Lung (tissue), 12 donors: ENCODE results near the gene F12. TPM values are rescaled to one million over a fixed set of nuclear protein-coding genes. Genes with fewer than 3 reads are reported as not detected.

Experiments
- ATAC-seq: fragments of 200-7000 bp; cut with Tn5 transposase; one replicate; pipeline ENCODE4 v1.9.1; 2020; ENCODE audit warnings: moderate number of reproducible peaks; ENCODE audit not compliant: insufficient read depth, low FRiP score
- DNase-seq, 3 donors: peaks; one replicate each; pipeline ENCODE4 v3.0.0-alpha.2; 2013 to 2017
- H3K27ac ChIP-seq, 2 donors: one replicate each; pipeline ENCODE4 v1.5.1; 2013; ENCODE audit warnings: mild to moderate bottlenecking in 2 of 2, moderate library complexity in 2 of 2, control low read depth in 1 of 2, inconsistent platforms in 1 of 2, low read depth in 1 of 2, low read length in 1 of 2
- H3K27me3 ChIP-seq, 3 donors: one replicate each; pipeline ENCODE4 v1.5.1; 2013; ENCODE audit warnings: low read length in 2 of 3; ENCODE audit not compliant: control insufficient read depth in 3 of 3, insufficient read depth in 3 of 3
- H3K36me3 ChIP-seq, 4 donors: one replicate each; pipeline ENCODE4 v1.5.1; 2013; ENCODE audit warnings: low read length in 4 of 4, mild to moderate bottlenecking in 1 of 4, moderate library complexity in 1 of 4; ENCODE audit not compliant: control insufficient read depth in 4 of 4, insufficient read depth in 4 of 4
- H3K4me1 ChIP-seq, 5 donors: one replicate each; pipeline ENCODE4 v1.5.1; 2013; ENCODE audit warnings: low read length in 5 of 5, mild to moderate bottlenecking in 2 of 5, moderate library complexity in 1 of 5; ENCODE audit not compliant: control insufficient read depth in 5 of 5, insufficient read depth in 5 of 5
- H3K4me3 ChIP-seq: one replicate; pipeline ENCODE4 v1.5.1; 2013; ENCODE audit warnings: mild to moderate bottlenecking, control low read depth, moderate library complexity
- H3K9ac ChIP-seq, 2 donors: one replicate each; pipeline ENCODE4 v1.5.1; 2013; ENCODE audit warnings: low read length in 2 of 2, control low read depth in 1 of 2; ENCODE audit not compliant: insufficient read depth in 1 of 2
- H3K9me3 ChIP-seq, 4 donors: one replicate each; pipeline ENCODE4 v1.5.1; 2013; ENCODE audit warnings: low read length in 3 of 4, mild to moderate bottlenecking in 1 of 4, moderate library complexity in 1 of 4; ENCODE audit not compliant: control insufficient read depth in 4 of 4, insufficient read depth in 3 of 4
- WGBS, 2 donors: extraction: QIAGEN DNeasy Blood & Tissue Kit; methylation state at CpG; one replicate each; pipeline ENCODE4 v1.1.7; 2013; 5-methylcytosine and 5-hydroxymethylcytosine counted together
- polyA plus RNA-seq, 2 donors: library from polyadenylated mRNA; stranded (reverse); fragments of 200-250 nt; gene quantifications; one replicate each; pipeline ENCODE4 v1.2.1, GENCODE V29; 2013
- total RNA-seq, 2 donors: library from RNA; depleted of rRNA in 1 of 2; stranded (reverse); fragments of >200 nt in 1 of 2; gene quantifications; one replicate each; pipeline ENCODE4 v1.2.1, GENCODE V29; 2014 to 2021
- TF ChIP-seq, protein P1 (sequence below): IDR thresholded peaks from 2 replicates; pipeline ENCODE4 v1.5.1; 2012; ENCODE audit warnings: mild to moderate bottlenecking; ENCODE audit errors: control extremely low read depth, extremely low read depth
- donor health status: control.
- donor health status: control.
- donor health status: Bipolar disorder and iron deficiency.
- donor health status: healthy.
- donor health status: DM: yes; HTN: yes; CAD: no.

Gene F12
- total and polyA plus RNA-seq, 4 donors: 1.3 to 1.7 (median 1.4) TPM; not detected in 1

DNA sequence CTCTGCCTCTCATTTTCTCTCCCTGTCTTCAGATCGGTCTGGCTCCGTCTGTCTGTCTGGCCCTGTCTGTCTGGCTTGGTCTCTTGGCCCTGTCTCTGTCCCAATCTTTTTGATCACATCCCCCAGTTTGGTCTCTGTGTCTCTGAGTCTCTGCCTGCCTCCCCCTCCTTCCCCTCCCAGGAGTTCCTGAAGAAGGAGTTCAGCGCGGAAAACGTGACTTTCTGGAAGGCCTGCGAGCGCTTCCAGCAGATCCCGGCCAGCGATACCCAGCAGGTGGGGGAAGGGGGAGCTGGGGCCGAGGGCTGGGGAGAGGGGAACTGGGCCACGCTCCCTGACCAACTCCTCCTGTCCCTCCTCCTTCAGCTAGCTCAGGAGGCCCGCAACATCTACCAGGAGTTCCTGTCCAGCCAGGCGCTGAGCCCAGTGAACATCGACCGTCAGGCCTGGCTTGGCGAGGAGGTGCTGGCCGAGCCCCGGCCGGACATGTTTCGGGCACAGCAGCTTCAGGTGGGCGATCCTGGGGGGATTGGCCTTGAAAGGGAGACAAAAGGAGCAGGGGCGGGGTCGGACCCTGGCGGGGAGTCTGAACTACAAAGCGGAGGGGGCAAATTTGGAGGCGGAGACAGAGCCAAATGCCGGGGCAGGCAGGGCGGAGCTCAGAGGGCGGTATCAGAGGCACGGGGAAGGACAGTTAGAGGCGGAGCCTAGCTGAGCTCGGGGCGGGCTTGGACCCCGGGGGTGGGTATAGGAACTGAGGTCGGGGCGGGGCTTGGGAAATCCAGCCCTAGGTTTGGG, 42.6 kb downstream of the F12 start:
- H3K4me1 ChIP-seq: peaks cover 0 to 31% (median 6%) of the 10 kb centered on the region in 5 donors
- WGBS, 2 donors: 33 to 67% methylated on average over 36 of the region's 36 CpGs
- peak overlapping the region; percentile 24 for H3K4me3 ChIP-seq
- H3K9ac ChIP-seq: peak overlapping the region; percentile 14 to 68
- DNase-seq: peak; percentile 93 to 95 (median 93)
- H3K9me3 ChIP-seq: no peaks in the 10 kb centered on the region
- H3K36me3 ChIP-seq: peaks cover 0 to under 1% (median 0%) of the 10 kb centered on the region in 4 donors
- TF ChIP-seq, protein P1, sequence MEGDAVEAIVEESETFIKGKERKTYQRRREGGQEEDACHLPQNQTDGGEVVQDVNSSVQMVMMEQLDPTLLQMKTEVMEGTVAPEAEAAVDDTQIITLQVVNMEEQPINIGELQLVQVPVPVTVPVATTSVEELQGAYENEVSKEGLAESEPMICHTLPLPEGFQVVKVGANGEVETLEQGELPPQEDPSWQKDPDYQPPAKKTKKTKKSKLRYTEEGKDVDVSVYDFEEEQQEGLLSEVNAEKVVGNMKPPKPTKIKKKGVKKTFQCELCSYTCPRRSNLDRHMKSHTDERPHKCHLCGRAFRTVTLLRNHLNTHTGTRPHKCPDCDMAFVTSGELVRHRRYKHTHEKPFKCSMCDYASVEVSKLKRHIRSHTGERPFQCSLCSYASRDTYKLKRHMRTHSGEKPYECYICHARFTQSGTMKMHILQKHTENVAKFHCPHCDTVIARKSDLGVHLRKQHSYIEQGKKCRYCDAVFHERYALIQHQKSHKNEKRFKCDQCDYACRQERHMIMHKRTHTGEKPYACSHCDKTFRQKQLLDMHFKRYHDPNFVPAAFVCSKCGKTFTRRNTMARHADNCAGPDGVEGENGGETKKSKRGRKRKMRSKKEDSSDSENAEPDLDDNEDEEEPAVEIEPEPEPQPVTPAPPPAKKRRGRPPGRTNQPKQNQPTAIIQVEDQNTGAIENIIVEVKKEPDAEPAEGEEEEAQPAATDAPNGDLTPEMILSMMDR: no peak
- H3K27ac ChIP-seq: peak overlapping the region; percentile 54 to 78
- H3K27me3 ChIP-seq: peaks cover 0 to 3% (median 2%) of the 10 kb centered on the region in 3 donors
- peak; percentile 75 for ATAC-seq

DNA sequence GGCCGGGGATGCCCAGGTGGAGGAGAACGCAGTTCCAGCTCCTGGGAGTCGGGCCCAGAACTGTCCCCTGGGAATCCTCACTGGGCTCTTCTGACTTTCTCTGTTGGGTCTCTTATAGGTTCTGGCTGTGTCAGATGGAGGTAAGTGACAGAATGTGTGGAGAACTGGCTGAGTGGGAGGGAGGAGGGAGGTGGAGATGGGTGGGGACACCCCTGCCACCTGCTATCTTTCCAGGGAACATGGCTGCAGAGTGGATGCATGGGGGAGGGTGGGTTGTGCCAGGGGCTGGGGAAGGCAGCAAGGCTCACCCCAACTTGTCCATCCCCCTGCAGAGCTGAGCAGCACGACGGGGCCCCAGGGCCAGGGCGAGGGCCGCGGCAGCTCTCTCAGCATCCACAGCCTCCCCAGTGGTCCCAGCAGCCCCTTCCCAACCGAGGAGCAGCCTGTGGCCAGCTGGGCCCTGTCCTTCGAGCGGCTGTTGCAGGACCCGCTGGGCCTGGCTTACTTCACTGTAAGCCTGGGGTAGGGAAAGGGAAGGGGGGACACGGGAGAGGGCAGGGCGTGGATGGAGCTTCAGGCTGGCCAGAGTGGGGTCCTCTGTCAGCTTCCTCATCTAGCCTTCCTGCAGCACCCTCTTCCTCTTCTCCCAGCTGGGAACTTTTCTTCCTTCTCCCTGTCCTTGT, 43.4 kb downstream of the F12 start:
- Histone ChIP-seq H3K27ac (peak overlapping the region in 1 of 2 donors; percentile 78), H3K4me3 (no peak overlapping the region), H3K9ac (peak overlapping the region; percentile 14 to 68), H3K36me3 (no peaks in the 10 kb centered on the region), H3K4me1 (peaks cover 0 to 26% (median 6%) of the 10 kb centered on the region in 5 donors), H3K27me3 (peaks cover 0 to 3% (median 2%) of the 10 kb centered on the region in 3 donors), H3K9me3 (no peaks in the 10 kb centered on the region)
- DNase-seq: peak; percentile 36 to 47 (median 36)
- no peak for ATAC-seq
- 84 to 89% methylated on average over 14 of the region's 14 CpGs for whole genome bisulfite sequencing, 2 donors
- TF ChIP-seq, protein P1: no peak

DNA sequence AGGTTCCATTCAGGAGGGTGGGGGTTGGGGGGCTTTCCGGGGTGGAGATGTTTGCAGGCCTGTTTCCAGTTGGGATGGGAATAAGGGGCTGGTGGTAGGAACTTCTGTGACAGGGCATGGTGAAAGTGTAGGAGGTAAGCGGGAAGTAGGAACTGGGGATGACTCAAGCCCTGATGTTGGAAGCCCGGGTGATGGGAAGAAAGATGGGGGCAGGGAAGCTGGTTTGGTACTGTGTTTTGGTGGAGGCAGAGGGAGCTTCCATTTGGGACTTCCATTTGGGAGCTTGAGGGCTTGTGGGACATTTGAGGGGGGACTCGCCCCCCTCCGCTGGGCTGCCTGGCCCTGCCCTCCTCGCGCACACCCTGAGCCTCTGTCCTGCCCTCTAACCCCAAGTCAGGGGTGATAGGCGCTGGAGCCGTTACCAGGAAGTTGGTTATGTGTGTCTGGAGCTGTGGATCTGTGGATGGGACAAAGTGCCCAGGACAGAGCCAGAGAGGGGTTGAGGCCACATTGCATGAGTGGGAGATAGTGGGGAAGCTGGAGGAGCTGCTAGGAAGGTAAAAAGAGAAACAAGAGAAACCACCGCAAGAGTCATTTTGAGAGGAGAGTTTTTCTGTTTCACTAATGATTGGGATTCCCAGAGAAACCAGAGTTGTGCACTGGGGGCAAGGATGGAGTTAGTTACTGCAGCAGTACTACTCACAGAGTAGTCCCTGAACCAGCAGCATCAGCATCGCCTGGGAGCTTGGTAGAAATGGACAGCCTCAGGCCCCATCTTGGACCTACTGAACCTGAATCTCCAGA, 45.0 kb downstream of the F12 start:
- Histone ChIP-seq H3K27ac (no peak overlapping the region), H3K36me3 (no peaks in the 10 kb centered on the region), H3K27me3 (peaks cover 0 to 3% (median 2%) of the 10 kb centered on the region in 3 donors), H3K4me1 (peaks cover 0 to 26% (median 6%) of the 10 kb centered on the region in 5 donors), H3K9me3 (no peaks in the 10 kb centered on the region), H3K4me3 (no peak overlapping the region), H3K9ac (no peak overlapping the region)
- no peak for ATAC-seq
- DNase-seq: no peak
- whole genome bisulfite sequencing, 2 donors: 78 to 83% methylated on average over 11 of the region's 11 CpGs
- TF ChIP-seq, protein P1: no peak
